ENCODE results near the gene MCM5.
A peak's percentile ranks its signal among the peaks of the same experiment; 100 is the strongest.
"Not testable (repeated sequence)": the region's sequence is repeated elsewhere in the genome, so short reads cannot be mapped to it uniquely, and the experiment has no call there.

Gene MCM5

DNA sequence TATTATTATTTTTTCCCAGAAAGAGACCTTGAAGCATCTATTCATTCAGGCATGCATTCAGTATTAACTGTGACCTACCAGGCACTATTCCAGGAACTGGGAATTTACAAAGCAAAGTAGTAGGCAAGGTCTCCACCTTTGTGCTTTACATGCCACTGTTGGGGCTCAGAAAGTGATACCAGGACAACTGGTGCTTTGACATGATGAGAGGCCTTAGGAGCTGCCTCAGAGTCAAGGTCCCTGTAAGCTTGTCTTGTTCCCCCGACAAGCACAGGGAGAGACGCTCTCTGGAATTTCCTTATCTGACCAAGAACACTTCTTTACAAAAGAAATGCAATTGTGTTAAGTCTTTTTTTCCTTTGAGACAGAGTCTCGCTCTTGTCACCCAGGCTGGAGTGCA is 21.3 kb upstream of the MCM5 start:
- DNase-seq (ENCODE audit: low read depth, low spot score) = peak; percentile 24

DNA sequence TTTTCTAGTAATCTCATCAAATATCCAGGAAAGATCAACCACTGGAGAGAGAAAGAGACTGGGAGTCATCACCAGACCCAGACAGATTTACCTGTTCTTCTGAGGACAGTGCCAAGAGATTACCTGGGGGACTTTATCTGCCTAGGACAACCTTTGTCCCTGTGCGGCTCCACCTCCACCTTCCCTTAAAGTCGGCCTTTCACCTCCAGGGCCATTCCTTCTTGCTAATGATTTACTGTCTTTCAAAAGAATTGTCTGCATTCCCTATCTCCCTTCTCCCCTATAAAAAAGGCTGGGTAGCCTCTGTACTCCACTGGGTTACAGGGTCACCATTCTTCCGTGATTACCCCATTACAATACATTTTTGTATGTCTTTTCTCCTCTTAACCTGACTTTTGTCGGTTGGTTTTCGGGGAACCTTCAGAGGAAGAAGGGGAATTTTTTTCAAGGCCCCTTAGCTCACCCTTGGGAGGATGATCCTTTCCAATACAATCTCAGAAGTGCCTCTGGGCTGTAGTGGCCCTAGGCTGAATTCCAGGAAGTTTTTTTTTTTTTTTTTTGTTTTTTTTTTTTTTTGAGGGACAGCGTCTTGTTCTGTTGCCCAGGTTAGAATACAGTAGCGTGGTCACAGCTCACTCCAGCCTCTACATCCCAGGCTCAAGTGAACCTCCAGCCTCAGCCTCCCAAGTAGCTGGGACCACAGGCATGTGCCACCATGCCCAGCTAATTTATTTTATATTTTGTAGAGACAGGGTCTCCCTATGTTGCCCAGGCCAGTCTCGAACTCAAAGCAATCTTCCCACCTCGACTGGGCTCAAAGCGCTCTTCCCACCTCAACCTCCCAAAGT is 20.6 kb upstream of the MCM5 start:
- no peak for DNase-seq (ENCODE audit: low read depth, low spot score)

GRCh38 chr22:35380013-35380412 is 19.9 kb upstream of the MCM5 start:
- DNase-seq (ENCODE audit: low read depth, low spot score) = no peak

GRCh38 chr22:35380537-35381423 is 19.2 kb upstream of the MCM5 start, which contains the start of gene HMOX1:
TSS of gene HMOX1 (plus strand) at chr22:35381096. CDS start at chr22:35381174, 78 bp downstream.
- DNase-seq (ENCODE audit: low read depth, low spot score) = peak; percentile 92

DNA sequence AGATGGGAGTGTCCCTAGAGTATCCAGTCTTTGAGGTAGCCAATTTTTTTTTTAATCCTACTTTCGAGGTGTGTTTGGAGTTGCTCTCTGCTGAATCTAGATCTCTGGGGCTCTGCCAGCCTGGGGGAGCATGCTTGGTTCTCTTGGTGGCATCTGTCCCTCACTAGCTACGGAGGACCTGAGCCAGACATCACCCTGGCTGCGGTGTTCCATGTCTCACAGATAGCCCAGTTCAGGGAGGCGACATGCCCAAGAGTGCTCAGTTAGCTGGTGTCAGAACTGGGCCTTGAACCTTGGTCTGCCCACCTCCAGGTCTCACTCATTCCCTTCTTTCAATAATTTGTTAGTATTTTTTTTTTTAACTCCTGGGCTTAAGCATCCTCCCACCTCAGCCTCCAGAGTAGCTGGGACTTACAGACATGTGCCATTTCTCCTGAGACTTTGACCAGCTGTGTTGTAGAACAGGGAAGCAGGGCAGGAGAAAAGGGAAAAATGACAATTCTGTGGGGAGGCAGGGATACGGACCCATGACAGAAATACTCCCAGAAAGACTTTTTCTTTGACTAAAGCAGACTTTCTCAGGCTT is 18.4 kb upstream of the MCM5 start:
- no peak for DNase-seq (ENCODE audit: low read depth, low spot score)

- no peak for DNase-seq (ENCODE audit: low read depth, low spot score)
Observed at GRCh38 chr22:35383679-35384071, 16.3 kb upstream of the MCM5 start.

- DNase-seq (ENCODE audit: low read depth, low spot score) = no peak
Observed at GRCh38 chr22:35384527-35384926, 15.4 kb upstream of the MCM5 start.

GRCh38 chr22:35384975-35385588 is 14.9 kb upstream of the MCM5 start:
- no peak for DNase-seq (ENCODE audit: low read depth, low spot score)

- no peak for DNase-seq (ENCODE audit: low read depth, low spot score)
Observed at GRCh38 chr22:35386670-35387288, 13.2 kb upstream of the MCM5 start.

DNA sequence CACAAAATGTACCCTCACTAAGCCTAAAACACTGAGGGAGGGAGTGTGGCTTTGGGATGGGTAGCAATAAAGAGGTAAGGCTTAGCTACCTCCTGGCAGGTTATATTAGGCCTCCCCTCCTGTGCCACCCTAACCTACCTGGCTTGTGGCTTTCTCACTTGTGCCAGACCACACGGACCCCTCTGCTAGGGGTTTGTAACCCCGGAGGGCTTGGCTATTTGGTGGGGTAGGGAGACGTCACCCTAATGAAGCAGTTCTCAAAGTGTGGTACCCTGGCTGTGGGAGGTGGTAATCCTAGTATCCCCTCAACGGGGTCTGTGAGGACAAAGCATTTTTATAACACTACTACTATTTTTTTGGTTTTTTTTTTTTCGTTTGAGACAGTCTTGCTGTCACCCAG is 9.0 kb upstream of the MCM5 start:
- DNase-seq (ENCODE audit: low read depth, low spot score) = no peak

GRCh38 chr22:35392357-35392756 is 7.6 kb upstream of the MCM5 start:
- no peak for DNase-seq (ENCODE audit: low read depth, low spot score)

GRCh38 chr22:35393116-35394010 is 6.6 kb upstream of the MCM5 start:
- no peak for DNase-seq (ENCODE audit: low read depth, low spot score)

DNA sequence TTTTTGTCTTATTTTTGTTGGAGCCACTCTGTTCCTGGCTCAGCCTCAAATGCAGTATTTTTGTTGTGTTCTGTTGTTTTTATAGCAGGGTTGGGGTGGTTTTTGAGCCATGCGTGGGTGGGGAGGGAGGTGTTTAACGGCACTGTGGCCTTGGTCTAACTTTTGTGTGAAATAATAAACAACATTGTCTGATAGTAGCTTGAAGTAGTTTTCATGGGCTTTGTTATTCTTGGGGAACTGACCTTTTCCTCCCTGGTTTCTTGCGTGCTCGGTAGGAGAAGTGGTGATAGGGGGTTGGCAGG is 6.0 kb upstream of the MCM5 start:
- DNase-seq (ENCODE audit: low read depth, low spot score) = peak; percentile 33

DNA sequence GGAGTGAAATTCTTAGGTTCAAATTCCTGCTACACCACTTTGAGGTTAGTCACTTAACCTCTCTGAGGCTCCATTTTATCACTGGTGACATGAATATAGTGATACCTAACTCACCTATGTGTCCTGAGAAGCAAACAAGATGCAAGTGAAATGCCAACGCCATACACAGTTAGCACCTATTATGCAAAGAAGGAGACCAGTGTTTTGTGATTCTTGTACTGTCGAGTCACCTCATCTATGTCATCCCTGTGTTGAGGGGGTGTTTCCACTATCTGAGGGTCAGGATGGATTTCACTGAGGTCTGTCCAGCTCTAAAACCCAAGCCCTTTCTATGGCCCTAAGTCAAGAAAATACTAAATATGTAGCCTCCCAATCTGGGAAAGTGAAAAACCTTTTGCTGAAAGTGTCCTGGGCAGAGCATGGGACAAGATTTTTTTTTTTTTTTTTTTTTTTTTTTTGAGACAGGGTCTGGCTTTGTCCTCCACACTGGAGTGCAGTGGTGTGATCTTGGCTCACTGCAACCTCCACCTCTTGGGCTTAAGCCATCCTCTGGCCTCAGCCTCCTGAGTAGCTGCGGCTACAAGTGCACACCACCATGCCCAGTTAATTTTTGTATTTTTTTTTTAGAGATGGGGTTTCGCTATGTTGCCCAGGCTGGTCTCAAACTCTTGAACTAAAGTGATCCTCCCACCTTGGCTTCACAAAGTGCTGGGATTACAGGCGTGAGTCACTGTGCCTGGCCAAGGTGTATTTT is 5.0 kb upstream of the MCM5 start:
- no peak for DNase-seq (ENCODE audit: low read depth, low spot score)

GRCh38 chr22:35396622-35397021 is 3.3 kb upstream of the MCM5 start:
- DNase-seq (ENCODE audit: low read depth, low spot score) = not testable (repeated sequence)

- DNase-seq (ENCODE audit: low read depth, low spot score) = peak; percentile 48
Observed at GRCh38 chr22:35397095-35397904, 2.6 kb upstream of the MCM5 start.

DNA sequence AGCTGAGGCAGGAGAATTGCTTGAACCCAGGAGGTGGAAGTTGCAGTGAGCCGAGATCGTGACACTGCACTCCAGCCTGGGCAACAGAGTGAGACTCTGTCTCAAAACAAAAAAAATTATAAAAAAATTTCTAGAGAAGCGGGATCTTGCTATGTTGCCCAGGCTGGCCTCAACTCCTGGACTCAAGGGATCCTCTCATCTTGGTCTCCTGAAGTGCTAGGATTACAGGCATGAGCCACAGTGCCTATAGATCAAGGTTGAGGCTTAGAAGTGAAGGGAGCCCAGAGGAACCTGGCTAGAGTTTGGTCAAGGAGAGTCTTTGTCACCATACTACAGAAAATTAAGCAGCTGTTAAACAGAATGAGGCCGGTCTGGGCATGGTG is 1.4 kb upstream of the MCM5 start:
- no peak for DNase-seq (ENCODE audit: low read depth, low spot score)

- DNase-seq (ENCODE audit: low read depth, low spot score) = no peak
Observed at GRCh38 chr22:35399114-35399677, 744 bp upstream of the MCM5 start.

DNA sequence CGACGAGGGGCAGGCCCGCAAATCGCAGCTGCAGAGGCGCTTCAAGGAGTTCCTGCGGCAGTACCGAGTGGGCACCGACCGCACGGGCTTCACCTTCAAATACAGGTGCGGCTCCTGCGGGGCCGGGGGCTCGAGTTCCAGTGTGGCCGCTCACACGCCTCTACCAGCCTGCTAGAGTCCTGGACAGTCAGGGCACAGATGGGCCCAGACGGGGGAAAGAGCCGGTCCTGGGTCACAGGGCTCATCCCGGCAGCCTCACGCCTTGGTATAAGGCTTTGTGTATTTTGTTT is 506 bp downstream of the MCM5 start:
- no peak for DNase-seq (ENCODE audit: low read depth, low spot score)

Data from astrocyte of the hippocampus (primary cell).